Hair follicular keratinocyte (primary cell): ENCODE data around the gene FAM76A. TPM values are rescaled to one million over a fixed set of nuclear protein-coding genes. Genes with fewer than 3 reads are reported as not detected.

ENCODE experiments used
- total RNA-seq: library from RNA; depleted of rRNA; stranded (reverse); fragments of >200 nt; gene quantifications from 2 replicates; pipeline ENCODE4 v1.2.3, GENCODE V29; 2015

Gene FAM76A
- total RNA-seq, result 10.3 and 13.4 TPM in 2 replicates

DNA sequence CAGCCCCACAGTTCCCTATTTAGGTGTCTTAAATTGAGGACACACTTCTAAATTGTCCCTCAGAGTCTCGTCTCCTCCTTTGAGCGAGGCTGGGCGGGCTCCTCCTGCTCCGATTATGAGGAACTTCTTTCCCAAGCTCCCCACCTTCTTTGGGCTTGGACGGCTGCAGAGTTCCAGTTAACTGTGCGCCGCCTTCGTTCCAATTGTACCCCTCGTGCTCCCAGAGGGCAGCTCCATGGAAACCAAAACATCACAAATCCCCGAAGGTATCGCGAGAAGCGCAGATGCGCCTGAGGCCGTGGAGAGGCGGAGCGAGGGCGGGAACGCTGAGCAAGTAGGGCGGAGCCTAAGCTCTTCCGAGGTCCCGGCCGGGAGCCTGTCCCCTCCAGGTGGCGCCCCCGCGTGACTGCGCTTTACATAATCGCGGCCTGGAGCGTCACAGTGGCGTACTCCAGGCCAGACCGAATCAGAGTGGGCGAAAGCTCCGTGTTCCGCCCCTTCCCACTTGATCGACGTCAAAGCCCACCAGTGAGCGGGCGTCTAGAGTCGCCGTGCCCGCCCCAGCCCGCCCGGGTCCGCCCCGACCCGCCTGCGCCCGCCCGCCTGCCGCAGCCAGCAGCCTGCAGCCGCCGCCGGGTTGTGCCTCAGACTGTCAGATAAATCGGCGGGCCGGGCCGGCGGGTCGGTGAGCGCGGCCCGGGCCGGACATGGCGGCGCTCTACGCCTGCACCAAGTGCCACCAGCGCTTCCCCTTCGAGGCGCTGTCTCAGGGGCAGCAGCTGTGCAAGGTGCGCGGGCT is at the start of gene FAM76A:
Gene FAM76A, plus strand, starts transcription at position 588 of the 799 bp plus-strand sequence. Its CDS starts 120 bp downstream, at position 708.

DNA sequence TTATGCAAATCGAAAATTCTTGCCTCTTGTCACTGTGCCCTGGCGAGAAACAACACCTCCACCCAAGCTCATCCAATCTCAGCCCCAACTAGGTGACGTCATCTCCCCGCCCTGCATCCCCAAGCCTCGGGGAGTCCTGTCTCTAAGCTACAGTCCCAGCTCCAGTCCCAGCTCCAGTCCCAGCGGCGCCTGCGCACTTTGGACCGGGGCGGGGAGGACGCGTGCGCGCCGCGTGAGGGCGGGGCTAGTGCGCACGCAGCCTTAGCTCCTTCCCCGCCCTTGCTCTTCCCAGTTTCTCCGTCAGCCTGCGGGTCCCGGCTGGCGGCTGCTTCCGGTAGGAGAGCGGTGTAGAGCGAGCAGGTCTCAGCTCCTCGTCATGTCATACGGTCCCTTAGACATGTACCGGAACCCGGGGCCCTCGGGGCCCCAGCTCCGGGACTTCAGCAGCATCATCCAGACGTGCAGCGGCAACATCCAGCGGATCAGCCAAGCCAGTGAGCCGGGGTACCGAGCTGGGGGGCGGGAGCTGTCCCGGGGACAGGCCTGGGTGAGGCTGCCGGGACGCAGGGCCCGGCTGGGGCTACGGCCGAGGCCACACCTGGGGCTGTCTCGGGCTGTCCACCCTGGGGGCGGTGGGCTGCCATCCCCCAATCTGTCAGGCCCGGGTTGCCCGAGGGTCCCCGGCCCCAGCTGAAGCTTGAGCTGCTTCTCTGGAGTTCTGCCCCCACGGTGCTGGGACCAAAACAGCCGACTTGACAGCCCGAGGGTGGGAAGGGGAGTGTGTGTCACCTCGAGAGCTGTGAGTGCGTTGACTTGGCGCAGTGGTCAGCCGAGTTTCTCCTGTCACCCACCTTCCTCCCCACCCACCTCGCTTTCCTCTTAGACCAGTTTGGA is 47.4 kb downstream of the FAM76A start, which contains the start of gene STX12:
Gene STX12, plus strand, starts transcription at position 288 of the 894 bp plus-strand sequence. Its CDS starts 89 bp downstream, at position 377.

Other genes with a start within 250 kb of the FAM76A start
- gene WASF2, start 235.8 kb upstream of the FAM76A start, total RNA-seq, result 20.8 and 33.3 TPM in 2 replicates
- gene AHDC1, start 121.8 kb upstream of the FAM76A start, total RNA-seq, result 7.3 and 8.4 TPM in 2 replicates
- gene FGR, start 90.8 kb upstream of the FAM76A start, total RNA-seq, result 0.23 TPM in 1 of 2 replicates, not detected in the other
- gene IFI6, start 53.8 kb upstream of the FAM76A start, total RNA-seq, result 9.5 and 30.0 TPM in 2 replicates
- gene STX12, start 47.3 kb downstream of the FAM76A start, total RNA-seq, result 20.2 and 28.3 TPM in 2 replicates
- 28.7 and 41.9 TPM in 2 replicates for gene PPP1R8, start 104.8 kb downstream of the FAM76A start, total RNA-seq
- gene THEMIS2, start 146.6 kb downstream of the FAM76A start, total RNA-seq, result 3.6 and 9.0 TPM in 2 replicates
- gene RPA2, start 188.6 kb downstream of the FAM76A start, total RNA-seq, result 27.3 and 31.9 TPM in 2 replicates
- 0.91 and 1.4 TPM in 2 replicates for gene SMPDL3B, start 209.0 kb downstream of the FAM76A start, total RNA-seq
- 2.9 and 4.7 TPM in 2 replicates for gene XKR8, start 234.0 kb downstream of the FAM76A start, total RNA-seq